GM21619 (cell line): ENCODE results near the gene AGFG1.

Source experiments
- ATAC-seq: cut with Tn5 transposase; IDR thresholded peaks from one replicate; pipeline ENCODE4 v1.9.1; 2021; ENCODE audit not compliant: unreplicated experiment

Gene AGFG1

GRCh38 chr2:227606476-227606875 lies 134.5 kb downstream of the AGFG1 start:
- ATAC-seq, result no peak

DNA sequence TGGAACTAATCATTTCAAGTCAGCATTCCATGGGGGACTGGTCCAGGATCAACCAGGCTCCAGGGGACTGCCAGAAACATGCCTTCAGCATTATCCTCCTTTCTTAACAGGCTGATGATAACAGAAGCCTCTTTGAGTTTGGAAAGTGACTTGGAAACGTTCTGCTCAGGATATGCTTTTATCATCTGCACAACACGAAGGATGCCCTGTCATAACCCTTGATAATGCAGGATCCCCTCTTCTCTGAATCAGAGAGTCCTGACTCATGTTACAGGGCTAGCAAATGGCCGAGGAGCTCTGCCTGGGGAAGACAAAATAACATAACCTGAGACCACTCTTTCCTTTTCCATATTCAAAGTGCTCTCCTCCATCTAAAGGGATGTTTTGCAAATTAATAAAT lies 136.0 kb downstream of the AGFG1 start:
- ATAC-seq, result no peak

DNA sequence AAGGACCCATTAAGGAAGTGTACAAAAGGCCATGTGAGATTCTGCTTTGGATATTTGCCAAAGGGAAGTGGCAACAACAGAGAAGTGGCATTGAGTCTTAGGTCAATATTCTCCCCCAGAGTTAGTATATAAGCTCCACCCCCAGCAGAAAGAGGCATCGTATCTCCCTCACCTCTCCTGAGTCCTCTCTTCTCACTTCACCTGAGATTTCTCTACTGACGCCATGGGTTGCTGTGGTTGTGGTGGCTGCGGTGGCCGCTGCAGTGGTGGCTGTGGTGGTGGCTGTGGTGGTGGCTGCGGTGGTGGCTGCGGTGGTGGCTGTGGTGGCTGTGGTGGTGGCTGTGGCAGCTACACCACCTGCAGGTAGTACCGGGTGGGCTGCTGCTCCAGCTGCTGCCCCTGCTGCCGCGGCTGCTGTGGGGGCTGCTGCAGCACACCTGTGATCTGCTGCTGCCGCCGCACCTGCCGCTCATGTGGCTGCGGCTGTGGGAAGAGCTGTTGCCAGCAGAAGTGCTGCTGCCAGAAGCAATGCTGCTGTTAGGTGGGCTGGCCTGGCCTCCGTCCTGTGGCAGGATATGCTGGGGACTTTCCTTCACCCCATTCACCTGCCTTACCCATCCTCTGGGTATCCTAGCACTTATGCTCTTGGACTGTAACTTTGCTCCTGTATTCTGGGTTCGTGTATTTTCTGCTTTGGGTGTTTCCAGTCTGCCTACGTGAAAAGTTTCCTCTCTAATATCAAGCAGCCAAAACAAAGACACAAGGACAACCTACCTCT lies 136.8 kb downstream of the AGFG1 start:
- no peak for ATAC-seq

GRCh38 chr2:227610123-227610522 lies 138.2 kb downstream of the AGFG1 start:
- no peak for ATAC-seq
